Fibroblast of lung (primary cell): ENCODE data around the gene TMED3. TPM values are rescaled to one million over a fixed set of nuclear protein-coding genes. Genes with fewer than 3 reads are reported as not detected.
"Not testable (repeated sequence)": the region's sequence is repeated elsewhere in the genome, so short reads cannot be mapped to it uniquely, and the experiment has no call there.

Source experiments
- DNase-seq, 2 donors: peaks; one replicate each; pipeline versions ENCODE4 v3.0.0 to v3.0.0-alpha.2; 2010; ENCODE audit warnings: low read depth in 2 of 2
- H2AFZ ChIP-seq: 2 replicates; pipeline ENCODE4 v1.5.1; 2012; ENCODE audit warnings: low read length, control low read depth, inconsistent platforms
- H3K27ac ChIP-seq: 2 replicates; pipeline ENCODE4 v1.5.1; 2011; ENCODE audit warnings: low read length, control low read depth; ENCODE audit not compliant: insufficient read depth
- H3K27me3 ChIP-seq: 2 replicates; pipeline ENCODE4 v1.5.1; 2011; ENCODE audit warnings: mild to moderate bottlenecking, low read length; ENCODE audit not compliant: control insufficient read depth, insufficient read depth
- H3K36me3 ChIP-seq: 2 replicates; pipeline ENCODE4 v1.5.1; 2011; ENCODE audit warnings: low read length; ENCODE audit not compliant: control insufficient read depth, insufficient read depth
- H3K4me1 ChIP-seq: 2 replicates; pipeline ENCODE4 v1.5.1; 2011; ENCODE audit warnings: low read length; ENCODE audit not compliant: control insufficient read depth, insufficient read depth; ENCODE audit errors: extremely low read depth
- H3K4me2 ChIP-seq: 2 replicates; pipeline ENCODE4 v1.5.1; 2011; ENCODE audit warnings: low read length, control low read depth; ENCODE audit not compliant: insufficient read depth; ENCODE audit errors: extremely low read depth
- H3K4me3 ChIP-seq, 4 experiments: fragments of 200-600 bp in 1 of 4; sonication (generic) in 1 of 4; replicated peaks in 1 of 4; 2 replicates each; pipeline ENCODE4 v1.5.1; 2011 to 2016; ENCODE audit warnings: low read length in 4 of 4, low read depth in 3 of 4, mild to moderate bottlenecking in 3 of 4, control low read depth in 2 of 4, inconsistent platforms in 1 of 4, mixed read lengths in 1 of 4; ENCODE audit not compliant: insufficient read depth in 1 of 4; ENCODE audit errors: control extremely low read depth in 1 of 4
- H3K79me2 ChIP-seq: 2 replicates; pipeline ENCODE4 v1.5.1; 2012; ENCODE audit warnings: mild to moderate bottlenecking, low read length, inconsistent platforms; ENCODE audit not compliant: control insufficient read depth, insufficient read depth
- H3K9ac ChIP-seq: 2 replicates; pipeline ENCODE4 v1.5.1; 2011; ENCODE audit warnings: mild to moderate bottlenecking, low read length, control low read depth; ENCODE audit not compliant: insufficient read depth
- H3K9me3 ChIP-seq: 2 replicates; pipeline ENCODE4 v1.5.1; 2012; ENCODE audit warnings: low read depth, low read length; ENCODE audit not compliant: control insufficient read depth, insufficient read depth
- H4K20me1 ChIP-seq: 2 replicates; pipeline ENCODE4 v1.5.1; 2011; ENCODE audit warnings: low read length; ENCODE audit not compliant: control insufficient read depth, insufficient read depth; ENCODE audit errors: extremely low read depth
- EZH2 ChIP-seq: IDR thresholded peaks from 2 replicates; pipeline ENCODE4 v1.5.1; 2012; ENCODE audit warnings: low read length, control low read depth, mild to moderate bottlenecking; ENCODE audit errors: missing control alignments
- polyA plus RNA-seq, 2 donors: library from polyadenylated mRNA; depleted of rRNA in 1 of 2; stranded (reverse) in 1 of 2; unstranded in 1 of 2; fragments of >200 nt; gene quantifications; 2 replicates each; pipeline ENCODE4 v1.2.1, GENCODE V29; 2011 to 2012; ENCODE audit warnings: missing spikeins in 1 of 2
- total RNA-seq: library from RNA; depleted of rRNA; stranded (reverse); fragments of >200 nt; gene quantifications from 2 replicates; pipeline ENCODE4 v1.2.1, GENCODE V29; 2014
- TF ChIP-seq, protein P1 (sequence below), 2 donors: IDR thresholded peaks in 1 of 2; conservative IDR thresholded peaks in 1 of 2; 1 replicate in 1 of 2; 2 replicates in 1 of 2; pipeline ENCODE4 v1.5.1; 2011 to 2012; ENCODE audit warnings: low read length in 2 of 2, control low read depth in 1 of 2, inconsistent platforms in 1 of 2, low read depth in 1 of 2, mild to moderate bottlenecking in 1 of 2

Gene TMED3
- total and polyA plus RNA-seq, 2 donors (not counting 1 experiment from before 2014, with no cell fraction given), result 118 to 143 TPM

DNA sequence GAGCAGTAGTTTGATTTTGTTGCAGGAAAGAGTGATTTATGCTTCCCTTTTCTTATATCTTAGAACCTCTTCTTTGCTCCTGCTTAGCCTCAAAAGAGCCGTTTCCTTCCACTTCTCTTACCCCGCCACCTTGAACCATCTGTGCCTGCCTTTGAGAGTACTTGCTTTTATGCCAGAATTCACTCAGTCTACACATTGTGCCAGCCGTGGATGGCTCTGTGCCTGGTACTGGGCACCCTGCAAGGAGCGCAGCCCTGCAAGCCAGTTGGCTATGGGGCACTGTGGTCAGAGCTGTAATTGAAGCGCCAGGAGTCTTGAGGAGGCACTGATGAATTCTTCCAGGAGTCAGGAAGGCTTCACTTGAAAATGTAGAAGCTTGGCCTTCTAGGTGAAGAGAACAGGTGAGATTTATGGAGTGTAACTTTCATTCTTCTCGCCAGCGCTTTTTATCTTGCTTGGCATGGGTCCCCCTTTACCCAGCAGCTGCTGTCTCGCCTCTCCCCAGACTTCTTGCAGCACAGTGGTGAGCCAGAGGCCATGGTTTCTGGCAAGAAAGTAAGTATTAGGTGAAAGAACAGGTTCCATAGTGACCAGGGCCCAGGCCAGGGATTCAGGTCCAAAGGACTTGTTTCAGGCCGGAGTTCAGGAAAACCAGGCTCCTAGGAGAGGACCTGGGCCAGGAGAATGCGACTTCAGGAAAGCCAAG is 4.9 kb downstream of the TMED3 start:
- Histone ChIP-seq H3K9me3 (no peaks in the 10 kb centered on the region), H4K20me1 (no peaks in the 10 kb centered on the region), H3K27me3 (no peaks in the 10 kb centered on the region), H3K27ac (no peak overlapping the region), H3K36me3 (peaks cover 31% of the 10 kb centered on the region), H3K4me1 (peaks cover 3% of the 10 kb centered on the region), H3K4me3 (no peak overlapping the region), H3K4me2 (no peak overlapping the region), H3K79me2 (peaks cover 22% of the 10 kb centered on the region), H2AFZ (no peak overlapping the region), H3K9ac (no peak overlapping the region)
- TF ChIP-seq, protein P1, sequence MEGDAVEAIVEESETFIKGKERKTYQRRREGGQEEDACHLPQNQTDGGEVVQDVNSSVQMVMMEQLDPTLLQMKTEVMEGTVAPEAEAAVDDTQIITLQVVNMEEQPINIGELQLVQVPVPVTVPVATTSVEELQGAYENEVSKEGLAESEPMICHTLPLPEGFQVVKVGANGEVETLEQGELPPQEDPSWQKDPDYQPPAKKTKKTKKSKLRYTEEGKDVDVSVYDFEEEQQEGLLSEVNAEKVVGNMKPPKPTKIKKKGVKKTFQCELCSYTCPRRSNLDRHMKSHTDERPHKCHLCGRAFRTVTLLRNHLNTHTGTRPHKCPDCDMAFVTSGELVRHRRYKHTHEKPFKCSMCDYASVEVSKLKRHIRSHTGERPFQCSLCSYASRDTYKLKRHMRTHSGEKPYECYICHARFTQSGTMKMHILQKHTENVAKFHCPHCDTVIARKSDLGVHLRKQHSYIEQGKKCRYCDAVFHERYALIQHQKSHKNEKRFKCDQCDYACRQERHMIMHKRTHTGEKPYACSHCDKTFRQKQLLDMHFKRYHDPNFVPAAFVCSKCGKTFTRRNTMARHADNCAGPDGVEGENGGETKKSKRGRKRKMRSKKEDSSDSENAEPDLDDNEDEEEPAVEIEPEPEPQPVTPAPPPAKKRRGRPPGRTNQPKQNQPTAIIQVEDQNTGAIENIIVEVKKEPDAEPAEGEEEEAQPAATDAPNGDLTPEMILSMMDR (conservative IDR thresholded peaks at IDR 0.05 in 1 of 2, IDR thresholded peaks at IDR 0.05 in 1 of 2; ENCODE audit: low read depth in 1 of 2, low read length in 2 of 2), result no peak
- no peak for TF ChIP-seq EZH2
- no peak for DNase-seq

DNA sequence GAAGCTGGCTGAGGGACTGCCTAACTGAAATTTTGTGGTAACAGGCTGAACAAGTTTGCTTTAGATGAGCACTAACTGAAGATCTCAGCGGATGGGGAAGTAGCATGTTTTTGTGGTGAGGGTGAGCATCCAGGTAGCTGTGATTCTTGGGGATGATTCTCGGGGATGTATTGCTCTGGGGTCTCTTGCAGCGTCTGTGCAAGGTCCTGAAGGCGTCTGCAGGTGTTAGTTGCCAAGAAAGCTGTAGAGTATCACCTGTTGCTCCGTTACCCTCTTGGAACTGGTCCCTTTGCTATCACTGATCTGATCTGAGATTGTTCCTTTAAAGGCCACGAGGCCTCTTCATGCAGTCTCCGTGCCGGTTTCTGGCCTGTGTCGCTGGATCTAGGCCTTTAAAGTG is 6.0 kb downstream of the TMED3 start:
- no peak overlapping the region for H3K4me3 ChIP-seq
- H3K27me3 ChIP-seq, result no peaks in the 10 kb centered on the region
- TF ChIP-seq, protein P1 (conservative IDR thresholded peaks at IDR 0.05 in 1 of 2, IDR thresholded peaks at IDR 0.05 in 1 of 2; ENCODE audit: low read depth in 1 of 2, low read length in 2 of 2), result no peak
- TF ChIP-seq EZH2, result no peak
- no peak overlapping the region for H3K9ac ChIP-seq
- peaks cover 3% of the 10 kb centered on the region for H3K4me1 ChIP-seq
- H3K79me2 ChIP-seq, result peaks cover 15% of the 10 kb centered on the region
- no peak overlapping the region for H3K27ac ChIP-seq
- DNase-seq, result no peak
- no peak overlapping the region for H2AFZ ChIP-seq
- H3K9me3 ChIP-seq, result no peaks in the 10 kb centered on the region
- H3K36me3 ChIP-seq, result peaks cover 33% of the 10 kb centered on the region
- H3K4me2 ChIP-seq, result no peak overlapping the region
- no peaks in the 10 kb centered on the region for H4K20me1 ChIP-seq

DNA sequence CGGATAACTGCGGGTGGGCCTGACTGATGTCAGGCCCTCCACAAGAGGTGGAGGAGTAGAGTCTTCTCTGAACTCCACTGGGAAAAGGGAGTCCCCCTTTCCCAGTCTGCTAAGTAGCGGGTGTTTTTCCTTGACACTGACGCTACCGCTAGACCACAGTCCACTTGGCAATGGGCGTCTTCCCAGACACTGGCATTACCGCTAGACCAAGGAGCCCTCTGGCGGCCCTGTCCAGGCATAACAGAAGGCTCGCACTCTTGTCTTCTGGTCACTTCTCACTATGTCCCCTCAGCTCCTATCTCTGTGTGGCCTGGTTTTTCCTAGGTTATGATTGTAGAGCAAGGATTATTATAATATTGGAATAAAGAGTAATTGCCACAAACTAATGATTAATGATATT is 9.1 kb downstream of the TMED3 start:
- not testable (repeated sequence) for H4K20me1 ChIP-seq, H3K79me2 ChIP-seq
- H3K36me3 ChIP-seq, result peaks cover 26% of the 10 kb centered on the region

More for the DNA sequence above, 9.1 kb downstream of the TMED3 start:
- H3K4me1 ChIP-seq, H3K9ac ChIP-seq, H2AFZ ChIP-seq, H3K27ac ChIP-seq, H3K4me2 ChIP-seq, H3K4me3 ChIP-seq, H3K27me3 ChIP-seq, DNase-seq, H3K9me3 ChIP-seq: not testable (repeated sequence)
